Activated CD8-positive, alpha-beta T cell treated with anti-CD3 and anti-CD28 coated beads for 36 hours (primary cell): ENCODE results near the gene LYZL6. TPM values are rescaled to one million over a fixed set of nuclear protein-coding genes. Genes with fewer than 3 reads are reported as not detected.
"Not testable (repeated sequence)": the region's sequence is repeated elsewhere in the genome, so short reads cannot be mapped to it uniquely, and the experiment has no call there.

Experiments used
- ATAC-seq: fragments of 200-7000 bp; cut with Tn5 transposase; one replicate; pipeline ENCODE4 v1.10.0; 2021; ENCODE audit warnings: mild to moderate bottlenecking, moderate library complexity
- CTCF ChIA-PET: fragments of 350-600 bp; sonication (Branson Sonifier 250); formaldehyde crosslinking; loops from one replicate; lab custom pipeline; 2021; ENCODE audit warnings: antibody characterized with exemption; lab: Charles Lee
- POLR2A ChIA-PET: fragments of 350-600 bp; sonication (Branson Sonifier 250); formaldehyde crosslinking; loops from one replicate; lab custom pipeline; 2021; ENCODE audit warnings: antibody characterized with exemption; lab: Charles Lee
- DNase-seq: peaks from one replicate; pipeline ENCODE4 v3.0.0-alpha.2; 2020
- H3K27ac Mint-ChIP-seq: one replicate; pipeline ENCODE4 v1.8.0; 2021; ENCODE audit warnings: mild to moderate bottlenecking, mixed read lengths
- H3K27me3 Mint-ChIP-seq: one replicate; pipeline ENCODE4 v1.8.0; 2021; ENCODE audit warnings: mixed read lengths
- H3K36me3 Mint-ChIP-seq: one replicate; pipeline ENCODE4 v1.8.0; 2021; ENCODE audit warnings: low read depth, mixed read lengths
- H3K4me1 Mint-ChIP-seq: one replicate; pipeline ENCODE4 v1.8.0; 2021; ENCODE audit warnings: low read depth, mixed read lengths
- H3K4me3 Mint-ChIP-seq: one replicate; pipeline ENCODE4 v1.8.0; 2021; ENCODE audit warnings: mild to moderate bottlenecking, moderate library complexity, mixed read lengths
- H3K9me3 Mint-ChIP-seq: one replicate; pipeline ENCODE4 v1.8.0; 2021; ENCODE audit warnings: mixed read lengths
- intact Hi-C: fragments of 100-400 bp; cut with micrococcal nuclease; formaldehyde crosslinking; loops from one replicate; pipeline ENCODE4 v1.10.0; 2022
- total RNA-seq, 2 experiments: library from RNA; stranded (reverse); gene quantifications; one replicate each; pipeline ENCODE4 v1.2.3, GENCODE V29; 2021
- TF ChIP-seq, protein P1 (sequence below): fragments of 200-600 bp; IDR thresholded peaks from one replicate; pipeline ENCODE4 v1.8.0; 2022; ENCODE audit warnings: antibody characterized with exemption, mild to moderate bottlenecking

LYZL6 gene
- total RNA-seq, 2 experiments from 2014 or later: not detected

DNA sequence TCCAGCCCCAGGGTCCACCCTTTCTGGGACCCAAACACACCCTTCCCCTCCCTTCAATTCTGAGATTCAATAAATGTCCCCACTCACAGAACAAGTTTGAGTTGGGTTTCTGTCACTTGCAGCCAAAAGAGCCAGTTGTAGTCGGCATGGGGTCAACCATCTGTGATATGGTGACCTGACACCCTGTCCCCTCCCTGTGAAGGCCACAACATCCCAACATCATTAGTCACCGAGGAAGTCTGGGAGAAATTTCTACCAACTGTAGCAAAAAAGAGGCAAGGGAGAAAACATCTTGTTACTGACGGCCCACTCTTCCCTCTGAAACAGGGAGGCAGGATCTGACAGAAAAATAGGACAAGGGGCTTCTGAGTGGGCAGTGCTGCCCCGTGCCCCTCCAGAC lies 638 bp upstream of the LYZL6 start:
- H3K36me3 Mint-ChIP-seq: no peaks in the 10 kb centered on the region
- H3K9me3 Mint-ChIP-seq: no peaks in the 10 kb centered on the region
- no peak overlapping the region for H3K4me3 Mint-ChIP-seq
- CTCF ChIA-PET: interaction anchor here (1.1 to 1.7 kb wide), 4 partner anchors 13 to 180 kb away, joined by 3 to 6 read pairs (median 4); partner anchors contain the start of gene RDM1
- no peaks in the 10 kb centered on the region for H3K27me3 Mint-ChIP-seq
- H3K27ac Mint-ChIP-seq: no peak overlapping the region
- intact Hi-C loops: no loop called here
- no peak for DNase-seq
- POLR2A ChIA-PET: interaction anchor here (0.6 kb wide), 1 partner anchor 142 kb away, joined by 3 read pairs; no protein-coding TSS in a partner anchor
- H3K4me1 Mint-ChIP-seq: peaks cover 7% of the 10 kb centered on the region
- TF ChIP-seq, protein P1, sequence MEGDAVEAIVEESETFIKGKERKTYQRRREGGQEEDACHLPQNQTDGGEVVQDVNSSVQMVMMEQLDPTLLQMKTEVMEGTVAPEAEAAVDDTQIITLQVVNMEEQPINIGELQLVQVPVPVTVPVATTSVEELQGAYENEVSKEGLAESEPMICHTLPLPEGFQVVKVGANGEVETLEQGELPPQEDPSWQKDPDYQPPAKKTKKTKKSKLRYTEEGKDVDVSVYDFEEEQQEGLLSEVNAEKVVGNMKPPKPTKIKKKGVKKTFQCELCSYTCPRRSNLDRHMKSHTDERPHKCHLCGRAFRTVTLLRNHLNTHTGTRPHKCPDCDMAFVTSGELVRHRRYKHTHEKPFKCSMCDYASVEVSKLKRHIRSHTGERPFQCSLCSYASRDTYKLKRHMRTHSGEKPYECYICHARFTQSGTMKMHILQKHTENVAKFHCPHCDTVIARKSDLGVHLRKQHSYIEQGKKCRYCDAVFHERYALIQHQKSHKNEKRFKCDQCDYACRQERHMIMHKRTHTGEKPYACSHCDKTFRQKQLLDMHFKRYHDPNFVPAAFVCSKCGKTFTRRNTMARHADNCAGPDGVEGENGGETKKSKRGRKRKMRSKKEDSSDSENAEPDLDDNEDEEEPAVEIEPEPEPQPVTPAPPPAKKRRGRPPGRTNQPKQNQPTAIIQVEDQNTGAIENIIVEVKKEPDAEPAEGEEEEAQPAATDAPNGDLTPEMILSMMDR: no peak
- ATAC-seq: no peak

DNA sequence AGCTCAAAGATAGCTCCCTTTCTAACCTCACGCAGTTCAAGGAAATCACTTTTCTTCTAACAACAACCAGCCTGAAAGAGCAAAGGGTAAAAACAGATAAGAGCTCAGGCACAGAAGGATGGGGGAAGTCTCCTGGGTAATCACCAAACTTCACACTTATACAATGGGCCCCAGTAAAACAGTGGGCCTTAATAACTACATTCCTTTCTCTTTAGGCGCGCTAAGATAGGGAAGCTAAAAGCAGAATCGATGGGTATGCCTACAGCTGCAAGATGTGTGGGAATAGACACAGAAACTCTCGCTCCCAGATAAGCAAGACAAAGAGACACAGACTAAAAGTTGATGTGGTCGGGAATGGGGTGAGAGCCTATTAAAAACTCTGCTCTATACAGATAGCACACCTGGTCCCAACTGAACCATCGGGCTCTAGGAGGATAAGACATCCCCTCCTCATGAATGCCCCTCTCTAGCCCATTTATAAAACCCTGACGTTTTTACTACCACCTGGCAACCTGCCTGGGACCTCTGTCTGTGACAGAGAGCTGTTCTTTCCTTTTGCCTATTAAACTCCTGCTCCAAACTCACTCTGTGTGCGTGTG lies 826 bp downstream of the LYZL6 start:
- Mint-ChIP-seq H3K36me3 (no peaks in the 10 kb centered on the region), H3K4me3 (no peak overlapping the region), H3K27me3 (no peaks in the 10 kb centered on the region), H3K9me3 (no peaks in the 10 kb centered on the region), H3K4me1 (peaks cover 7% of the 10 kb centered on the region), H3K27ac (no peak overlapping the region)
- POLR2A ChIA-PET: interaction anchor here (0.6 to 0.8 kb wide), 2 partner anchors 50 to 95 kb away, joined by 3 read pairs; no protein-coding TSS in a partner anchor
- intact Hi-C loops: no loop called here
- CTCF ChIA-PET: interaction anchor here (0.9 to 1.7 kb wide), 4 partner anchors 12 to 541 kb away, joined by 3 to 6 read pairs (median 4); partner anchors contain the start of gene RDM1
- DNase-seq: no peak
- ATAC-seq: no peak
- TF ChIP-seq, protein P1: no peak

DNA sequence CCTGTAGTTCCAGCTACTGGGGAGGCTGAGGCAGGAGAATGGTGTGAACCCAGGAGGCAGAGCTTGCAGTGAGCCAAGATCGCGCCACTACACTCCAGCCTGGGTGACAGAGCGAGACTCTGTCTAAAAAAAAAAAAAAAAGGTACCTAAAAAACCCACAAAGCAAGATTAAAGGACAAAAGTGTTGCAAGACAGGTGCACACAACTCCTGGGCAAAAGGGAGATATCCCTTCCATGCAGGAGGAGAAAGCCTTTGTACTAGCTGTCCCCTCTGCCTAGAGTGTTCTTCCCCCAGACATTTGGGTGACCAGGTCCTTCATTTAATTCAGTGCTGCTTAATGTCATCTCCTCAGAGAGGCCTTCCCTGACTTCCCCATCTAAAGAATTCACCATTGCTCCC lies 5.0 kb downstream of the LYZL6 start:
- H3K4me1 Mint-ChIP-seq, intact Hi-C loops, CTCF ChIA-PET, H3K9me3 Mint-ChIP-seq, POLR2A ChIA-PET, H3K4me3 Mint-ChIP-seq, DNase-seq, H3K27ac Mint-ChIP-seq, ATAC-seq, H3K36me3 Mint-ChIP-seq, H3K27me3 Mint-ChIP-seq: not testable (repeated sequence)

DNA sequence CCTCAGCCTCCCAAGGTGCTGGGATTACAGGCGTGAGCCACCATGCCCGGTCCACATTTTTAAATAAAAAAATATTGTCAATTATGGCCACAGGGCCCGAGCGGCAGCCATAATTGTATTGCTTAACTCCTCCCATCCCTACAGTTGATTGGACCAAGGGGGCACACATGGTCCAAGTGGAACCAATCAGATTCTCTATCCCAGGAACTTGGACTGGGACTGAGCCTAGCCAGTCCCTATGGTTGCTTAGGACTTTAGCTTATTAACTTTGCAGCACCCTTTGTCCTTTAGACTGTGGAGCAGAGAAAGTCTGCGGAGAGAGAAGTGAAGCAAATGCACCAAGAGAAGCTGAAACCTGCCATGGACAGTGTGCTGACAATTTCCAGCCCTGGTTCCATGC lies 7.5 kb downstream of the LYZL6 start:
- TF ChIP-seq, protein P1: no peak
- ATAC-seq: no peak
- no peaks in the 10 kb centered on the region for H3K36me3 Mint-ChIP-seq
- no peak overlapping the region for H3K27ac Mint-ChIP-seq
- ChIA-PET POLR2A (interaction anchor here (0.7 kb wide), 1 partner anchor 22 kb away, joined by 3 read pairs; no protein-coding TSS in a partner anchor), CTCF (interaction anchor here (1.3 kb wide), 1 partner anchor 87 kb away, joined by 3 read pairs; no protein-coding TSS in a partner anchor)
- H3K27me3 Mint-ChIP-seq: peaks cover 3% of the 10 kb centered on the region
- DNase-seq: no peak
- no peak overlapping the region for H3K4me3 Mint-ChIP-seq
- H3K9me3 Mint-ChIP-seq: no peaks in the 10 kb centered on the region
- intact Hi-C loops: no loop called here
- peaks cover 5% of the 10 kb centered on the region for H3K4me1 Mint-ChIP-seq

DNA sequence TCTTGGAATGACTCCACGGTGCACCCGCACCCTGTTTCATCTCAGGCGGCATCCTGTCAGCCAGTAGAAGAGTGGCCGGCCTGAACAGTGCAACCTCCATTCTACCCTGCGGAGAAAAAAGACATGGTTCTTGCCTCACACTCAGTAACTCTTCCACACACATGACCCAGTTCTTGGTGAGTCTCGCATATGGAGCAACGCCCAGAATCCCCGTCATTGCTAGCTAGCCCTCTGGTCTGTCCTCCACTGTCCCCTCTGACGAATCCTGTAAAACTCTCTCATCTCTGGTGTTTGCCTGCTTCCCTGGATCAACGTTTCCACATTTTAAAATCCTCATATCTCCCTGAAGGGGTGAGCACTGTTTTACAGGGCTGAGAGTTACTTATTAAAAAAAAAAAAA lies 8.8 kb downstream of the LYZL6 start:
- DNase-seq: no peak
- Mint-ChIP-seq H3K4me1 (peaks cover 14% of the 10 kb centered on the region), H3K27ac (no peak overlapping the region), H3K4me3 (no peak overlapping the region), H3K9me3 (no peaks in the 10 kb centered on the region), H3K27me3 (peaks cover 3% of the 10 kb centered on the region), H3K36me3 (peaks cover under 1% of the 10 kb centered on the region)
- intact Hi-C loops: no loop called here
- ChIA-PET CTCF (interaction anchor here (1.3 kb wide), 1 partner anchor 86 kb away, joined by 3 read pairs; no protein-coding TSS in a partner anchor), POLR2A (interaction anchor here (0.7 kb wide), 1 partner anchor 602 kb away, joined by 3 read pairs; no protein-coding TSS in a partner anchor)
- no peak for ATAC-seq
- TF ChIP-seq, protein P1: no peak
